ENCODE results near the gene SDHAF1.

DNA sequence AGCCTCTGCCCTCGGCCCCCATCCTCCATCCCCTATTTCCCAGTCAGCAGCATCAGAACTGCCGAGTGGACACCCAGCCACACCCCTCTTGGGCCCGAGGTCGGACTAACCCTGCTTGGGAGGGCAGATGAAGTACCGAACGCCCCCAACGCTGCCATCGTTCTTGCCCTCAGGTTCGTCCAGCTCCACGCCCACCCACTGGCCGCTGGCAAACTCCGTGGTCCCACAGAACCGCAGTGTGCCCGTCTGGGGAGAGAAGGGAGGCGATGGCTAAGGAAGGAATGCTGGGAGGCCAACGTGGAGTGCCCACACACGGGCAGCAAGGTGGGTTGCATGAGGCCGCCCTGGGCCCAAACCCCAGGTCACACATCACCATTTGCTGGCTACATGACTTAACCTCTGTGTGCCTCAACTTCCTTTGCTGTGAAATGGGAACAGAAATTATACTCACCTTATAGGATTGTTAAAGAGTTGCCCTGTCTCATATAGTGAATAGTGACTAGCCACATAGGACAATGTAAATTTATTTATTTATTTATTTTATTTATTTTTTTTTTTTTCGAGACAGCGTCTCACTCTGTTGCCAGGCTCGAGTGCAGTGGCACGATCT is 24.2 kb downstream of the SDHAF1 start:
- no peak for TF ChIP-seq POLR2A (IDR thresholded peaks at IDR 0.05)
- TF ChIP-seq, protein P1, sequence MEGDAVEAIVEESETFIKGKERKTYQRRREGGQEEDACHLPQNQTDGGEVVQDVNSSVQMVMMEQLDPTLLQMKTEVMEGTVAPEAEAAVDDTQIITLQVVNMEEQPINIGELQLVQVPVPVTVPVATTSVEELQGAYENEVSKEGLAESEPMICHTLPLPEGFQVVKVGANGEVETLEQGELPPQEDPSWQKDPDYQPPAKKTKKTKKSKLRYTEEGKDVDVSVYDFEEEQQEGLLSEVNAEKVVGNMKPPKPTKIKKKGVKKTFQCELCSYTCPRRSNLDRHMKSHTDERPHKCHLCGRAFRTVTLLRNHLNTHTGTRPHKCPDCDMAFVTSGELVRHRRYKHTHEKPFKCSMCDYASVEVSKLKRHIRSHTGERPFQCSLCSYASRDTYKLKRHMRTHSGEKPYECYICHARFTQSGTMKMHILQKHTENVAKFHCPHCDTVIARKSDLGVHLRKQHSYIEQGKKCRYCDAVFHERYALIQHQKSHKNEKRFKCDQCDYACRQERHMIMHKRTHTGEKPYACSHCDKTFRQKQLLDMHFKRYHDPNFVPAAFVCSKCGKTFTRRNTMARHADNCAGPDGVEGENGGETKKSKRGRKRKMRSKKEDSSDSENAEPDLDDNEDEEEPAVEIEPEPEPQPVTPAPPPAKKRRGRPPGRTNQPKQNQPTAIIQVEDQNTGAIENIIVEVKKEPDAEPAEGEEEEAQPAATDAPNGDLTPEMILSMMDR (IDR thresholded peaks at IDR 0.05) = no peak
